ENCODE measurements around the gene SPATA9.
"Not testable (repeated sequence)": the region's sequence is repeated elsewhere in the genome, so short reads cannot be mapped to it uniquely, and the experiment has no call there.

SPATA9 gene

DNA sequence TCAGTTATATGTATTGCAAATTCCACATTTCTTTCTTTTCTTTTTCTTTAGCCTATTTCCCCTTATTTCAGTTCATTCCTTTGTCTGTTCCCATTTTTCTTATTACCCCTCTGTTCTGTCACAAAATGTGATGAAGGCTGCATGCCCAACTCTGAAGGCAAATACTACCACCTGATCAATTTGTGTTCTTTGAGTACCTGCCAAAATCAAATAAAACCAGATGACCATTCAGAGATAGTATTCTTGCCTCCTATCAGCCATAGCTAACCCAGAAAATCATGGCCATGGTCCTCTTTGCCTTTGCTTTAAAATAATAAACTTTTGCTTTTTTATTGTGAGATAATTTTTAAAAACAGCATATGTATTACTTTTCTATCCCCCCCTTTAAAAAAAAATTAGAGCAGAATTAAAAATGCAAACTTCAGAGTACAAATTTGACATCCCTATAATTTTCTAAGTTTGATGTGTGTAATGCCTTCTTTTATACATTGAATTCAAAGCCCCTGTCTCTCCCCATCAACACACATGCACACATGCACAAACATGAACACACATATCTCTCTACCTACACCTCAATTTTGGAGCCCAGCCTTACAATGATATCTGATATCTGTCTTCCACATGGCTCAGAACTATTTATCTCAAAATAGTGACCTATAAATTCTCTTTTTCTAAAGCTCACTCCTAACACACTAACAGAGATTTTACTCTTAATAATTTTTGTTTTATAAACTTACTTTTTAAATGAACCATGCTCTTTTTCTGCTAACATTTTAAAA lies 32.8 kb downstream of the SPATA9 start:
- H3K4me3 Mint-ChIP-seq, result no peak overlapping the region
- no peaks in the 10 kb centered on the region for H3K9me3 Mint-ChIP-seq
- H3K36me3 Mint-ChIP-seq (ENCODE audit: low read depth), result peaks cover 7% of the 10 kb centered on the region
- H3K4me1 Mint-ChIP-seq (ENCODE audit: low read depth), result peaks cover 24% of the 10 kb centered on the region
- no peak for DNase-seq (ENCODE audit: low spot score)
- no peaks in the 10 kb centered on the region for H3K27me3 Mint-ChIP-seq (ENCODE audit: low read depth)
- H3K27ac Mint-ChIP-seq, result peak overlapping the region; percentile 4

GRCh38 chr5:95649274-95649673 lies 33.5 kb downstream of the SPATA9 start:
- no peak overlapping the region for H3K4me3 Mint-ChIP-seq
- peaks cover 7% of the 10 kb centered on the region for H3K36me3 Mint-ChIP-seq (ENCODE audit: low read depth)
- H3K27me3 Mint-ChIP-seq (ENCODE audit: low read depth), result no peaks in the 10 kb centered on the region
- peaks cover 30% of the 10 kb centered on the region for H3K4me1 Mint-ChIP-seq (ENCODE audit: low read depth)
- H3K27ac Mint-ChIP-seq, result no peak overlapping the region
- no peak for DNase-seq (ENCODE audit: low spot score)
- H3K9me3 Mint-ChIP-seq, result no peaks in the 10 kb centered on the region

DNA sequence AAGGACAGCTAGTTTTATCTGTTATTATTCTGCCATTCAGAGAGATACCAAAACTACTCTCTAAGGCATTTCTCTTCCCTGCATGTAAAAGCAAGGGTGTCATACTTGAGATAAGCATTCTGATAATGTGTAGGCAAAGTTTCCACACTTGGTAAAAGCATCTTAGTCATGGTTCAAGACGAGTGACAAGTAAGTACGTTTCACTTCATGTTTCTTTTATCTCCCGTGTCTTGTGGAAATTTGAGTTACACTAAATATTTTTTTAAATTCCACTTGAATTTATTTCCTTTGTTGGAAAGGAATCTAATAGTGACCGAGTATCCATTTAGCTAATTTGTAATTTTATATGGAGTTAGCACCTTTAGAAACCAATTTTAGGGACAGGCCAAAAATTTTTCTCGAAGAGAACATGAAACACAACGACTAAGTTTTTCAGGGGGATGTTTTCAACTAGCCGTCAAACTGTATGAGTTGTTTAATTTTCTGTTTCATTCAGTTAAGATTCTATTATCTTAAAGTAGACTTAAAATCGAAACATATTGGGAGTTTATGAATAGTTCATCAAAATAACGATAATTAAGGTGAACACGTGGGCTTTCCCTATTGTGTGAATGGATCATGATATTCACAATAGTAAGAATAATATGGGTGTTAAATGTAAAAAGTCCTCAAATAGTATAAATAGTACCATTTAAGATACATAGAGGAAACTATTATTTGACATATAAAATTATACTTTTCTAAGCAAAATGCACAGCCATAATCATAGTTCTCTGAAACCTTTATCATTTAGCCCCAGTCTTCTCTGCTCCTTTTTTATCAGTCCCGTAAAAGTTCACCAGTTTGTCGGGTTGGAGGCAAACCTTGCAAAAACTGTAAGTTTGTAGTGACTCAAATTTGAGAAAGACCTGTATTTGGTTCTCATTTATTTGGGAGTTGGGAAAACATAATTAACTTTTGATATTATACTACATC lies 34.6 kb downstream of the SPATA9 start:
- Mint-ChIP-seq H3K27ac (peak overlapping the region; percentile 67), H3K9me3 (no peaks in the 10 kb centered on the region), H3K27me3 (ENCODE audit: low read depth) (no peaks in the 10 kb centered on the region), H3K4me1 (ENCODE audit: low read depth) (peaks cover 36% of the 10 kb centered on the region), H3K4me3 (peak overlapping the region; percentile 62), H3K36me3 (ENCODE audit: low read depth) (peaks cover 7% of the 10 kb centered on the region)
- DNase-seq (ENCODE audit: low spot score), result peak; percentile 17

GRCh38 chr5:95646569-95647431 lies 36.0 kb downstream of the SPATA9 start, which contains the start of gene RFESD:
RFESD (plus strand) TSS chr5:95646777; CDS start chr5:95652272, 5,495 bp downstream.
- H3K36me3 Mint-ChIP-seq (ENCODE audit: low read depth), result no peaks in the 10 kb centered on the region
- peak; percentile 97 for DNase-seq (ENCODE audit: low spot score)
- H3K4me1 Mint-ChIP-seq (ENCODE audit: low read depth), result peaks cover 36% of the 10 kb centered on the region
- H3K9me3 Mint-ChIP-seq, result no peaks in the 10 kb centered on the region
- peak within 1 kb of the TSS; percentile 85 for H3K27ac Mint-ChIP-seq
- H3K27me3 Mint-ChIP-seq (ENCODE audit: low read depth), result no peaks in the 10 kb centered on the region
- peak within 1 kb of the TSS; percentile 80 for H3K4me3 Mint-ChIP-seq

GRCh38 chr5:95646226-95646568 lies 36.6 kb downstream of the SPATA9 start:
- DNase-seq (ENCODE audit: low spot score); H3K9me3 Mint-ChIP-seq; H3K36me3 Mint-ChIP-seq (ENCODE audit: low read depth); H3K27me3 Mint-ChIP-seq (ENCODE audit: low read depth): not testable (repeated sequence)
- Mint-ChIP-seq H3K4me3 (peak overlapping the region; percentile 80), H3K27ac (peak overlapping the region; percentile 85), H3K4me1 (ENCODE audit: low read depth) (peaks cover 36% of the 10 kb centered on the region)

- Mint-ChIP-seq H3K9me3 (no peaks in the 10 kb centered on the region), H3K36me3 (ENCODE audit: low read depth) (no peaks in the 10 kb centered on the region), H3K27me3 (ENCODE audit: low read depth) (peaks cover 2% of the 10 kb centered on the region), H3K4me3 (peak overlapping the region; percentile 9), H3K4me1 (ENCODE audit: low read depth) (peaks cover 31% of the 10 kb centered on the region), H3K27ac (peak overlapping the region; percentile 11)
- peak; percentile 42 for DNase-seq (ENCODE audit: low spot score)
Observed at GRCh38 chr5:95644351-95645042, 38.3 kb downstream of the SPATA9 start.

GRCh38 chr5:95643152-95643551 lies 39.6 kb downstream of the SPATA9 start:
- peaks cover 31% of the 10 kb centered on the region for H3K4me1 Mint-ChIP-seq (ENCODE audit: low read depth)
- DNase-seq (ENCODE audit: low spot score), result no peak
- H3K9me3 Mint-ChIP-seq, result no peaks in the 10 kb centered on the region
- H3K27ac Mint-ChIP-seq, result peak overlapping the region; percentile 4
- no peak overlapping the region for H3K4me3 Mint-ChIP-seq
- peaks cover 14% of the 10 kb centered on the region for H3K27me3 Mint-ChIP-seq (ENCODE audit: low read depth)
- H3K36me3 Mint-ChIP-seq (ENCODE audit: low read depth), result no peaks in the 10 kb centered on the region

DNA sequence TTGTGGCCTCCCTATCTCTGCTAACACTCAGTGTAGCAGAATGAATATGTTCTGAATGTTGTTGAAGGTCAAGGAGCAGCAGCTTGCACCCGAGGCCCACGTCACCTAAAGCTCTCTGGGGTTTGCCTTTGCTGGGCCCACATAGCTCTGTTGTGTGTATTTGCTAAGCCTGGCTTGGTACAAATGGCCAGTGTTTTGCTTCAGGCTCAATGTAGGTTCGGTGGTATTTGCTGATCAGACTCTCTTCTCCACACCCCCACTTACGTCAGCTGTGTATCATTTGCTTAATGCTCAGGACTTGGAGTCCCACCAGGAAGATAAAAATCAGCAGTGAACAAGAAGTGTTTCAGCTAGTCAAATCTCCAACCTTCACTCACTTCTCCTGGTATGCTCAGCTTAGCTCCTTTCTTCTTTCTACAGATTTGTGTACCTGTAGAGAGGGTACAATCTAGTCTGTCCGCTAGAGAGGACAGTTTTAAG lies 41.0 kb downstream of the SPATA9 start:
- peaks cover 28% of the 10 kb centered on the region for H3K4me1 Mint-ChIP-seq (ENCODE audit: low read depth)
- DNase-seq (ENCODE audit: low spot score), result no peak
- no peaks in the 10 kb centered on the region for H3K9me3 Mint-ChIP-seq
- peaks cover 18% of the 10 kb centered on the region for H3K27me3 Mint-ChIP-seq (ENCODE audit: low read depth)
- H3K4me3 Mint-ChIP-seq, result no peak overlapping the region
- no peaks in the 10 kb centered on the region for H3K36me3 Mint-ChIP-seq (ENCODE audit: low read depth)
- no peak overlapping the region for H3K27ac Mint-ChIP-seq

- Mint-ChIP-seq H3K27me3 (ENCODE audit: low read depth) (peaks cover 24% of the 10 kb centered on the region), H3K27ac (no peak overlapping the region), H3K36me3 (ENCODE audit: low read depth) (no peaks in the 10 kb centered on the region)
Observed at GRCh38 chr5:95638632-95639031, 44.2 kb downstream of the SPATA9 start.

GRCh38 chr5:95634081-95634480 lies 48.7 kb downstream of the SPATA9 start:
- peaks cover 16% of the 10 kb centered on the region for H3K4me1 Mint-ChIP-seq (ENCODE audit: low read depth)
- H3K36me3 Mint-ChIP-seq (ENCODE audit: low read depth), result peaks cover 6% of the 10 kb centered on the region
- no peak for DNase-seq (ENCODE audit: low spot score)
- H3K4me3 Mint-ChIP-seq, result no peak overlapping the region
- H3K9me3 Mint-ChIP-seq, result peaks cover 16% of the 10 kb centered on the region
- peaks cover 18% of the 10 kb centered on the region for H3K27me3 Mint-ChIP-seq (ENCODE audit: low read depth)
- H3K27ac Mint-ChIP-seq, result no peak overlapping the region

More at GRCh38 chr5:95638632-95639031, 44.2 kb downstream of the SPATA9 start:
- Mint-ChIP-seq H3K9me3 (no peaks in the 10 kb centered on the region), H3K4me1 (ENCODE audit: low read depth) (peaks cover 5% of the 10 kb centered on the region), H3K4me3 (no peak overlapping the region)
- no peak for DNase-seq (ENCODE audit: low spot score)

DNA sequence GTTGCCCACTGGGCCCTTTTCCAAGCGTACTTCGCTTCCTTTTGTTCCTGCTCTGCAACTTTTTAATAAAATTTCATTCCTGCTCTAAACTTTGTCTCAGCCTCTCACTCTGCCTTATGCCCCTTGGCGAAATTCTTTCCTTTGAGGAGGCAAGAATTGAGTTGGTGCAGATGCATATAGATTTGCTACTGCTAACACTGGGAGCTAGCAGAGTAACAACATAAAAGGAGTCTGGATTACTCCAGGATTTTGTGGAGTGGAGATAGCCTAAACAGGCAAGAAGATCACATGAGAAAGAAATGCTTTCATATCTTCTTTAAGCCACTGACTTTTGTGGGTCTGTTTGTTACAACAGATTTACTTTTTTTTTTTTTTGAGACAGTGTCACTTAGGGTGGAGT lies 49.1 kb downstream of the SPATA9 start:
- peaks cover 15% of the 10 kb centered on the region for H3K4me1 Mint-ChIP-seq (ENCODE audit: low read depth)
- H3K9me3 Mint-ChIP-seq, result peaks cover 16% of the 10 kb centered on the region
- H3K4me3 Mint-ChIP-seq, result no peak overlapping the region
- DNase-seq (ENCODE audit: low spot score), result no peak
- H3K36me3 Mint-ChIP-seq (ENCODE audit: low read depth), result peaks cover 6% of the 10 kb centered on the region
- peaks cover 15% of the 10 kb centered on the region for H3K27me3 Mint-ChIP-seq (ENCODE audit: low read depth)
- H3K27ac Mint-ChIP-seq, result no peak overlapping the region

DNA sequence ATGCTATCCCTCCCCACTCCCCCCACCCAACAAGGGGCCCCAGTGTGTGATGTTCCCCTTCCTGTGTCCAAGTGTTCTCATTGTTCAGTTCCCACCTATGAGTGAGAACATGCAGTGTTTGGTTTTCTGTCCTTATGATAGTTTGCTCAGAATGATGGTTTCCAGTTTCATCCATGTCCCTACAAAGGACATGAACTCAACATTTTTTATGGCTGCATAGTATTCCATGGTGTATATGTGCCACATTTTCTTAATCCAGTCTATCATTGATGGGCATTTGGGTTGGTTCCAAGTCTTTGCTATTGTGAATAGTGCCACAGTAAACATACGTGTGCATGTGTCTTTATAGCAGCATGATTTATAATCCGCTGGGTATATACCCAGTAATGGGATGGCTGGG lies 49.8 kb downstream of the SPATA9 start:
- not testable (repeated sequence) for H3K27ac Mint-ChIP-seq

More for the DNA sequence above, 49.8 kb downstream of the SPATA9 start:
- peaks cover 16% of the 10 kb centered on the region for H3K9me3 Mint-ChIP-seq
- H3K27me3 Mint-ChIP-seq (ENCODE audit: low read depth); H3K4me3 Mint-ChIP-seq; H3K36me3 Mint-ChIP-seq (ENCODE audit: low read depth); DNase-seq (ENCODE audit: low spot score): not testable (repeated sequence)
- peaks cover 12% of the 10 kb centered on the region for H3K4me1 Mint-ChIP-seq (ENCODE audit: low read depth)

Measured in T-helper 2 cell treated with Interferon-gamma antibody and Interleukin-4, amounts not matched to agents 5 μg/mL and 100 μg/mL, for 36 hours (primary cell).